GM21723 (cell line): ENCODE results near the gene ZNF592.
"Not testable (repeated sequence)": the region's sequence is repeated elsewhere in the genome, so short reads cannot be mapped to it uniquely, and the experiment has no call there.

Experiments
- ATAC-seq: cut with Tn5 transposase; IDR thresholded peaks from one replicate; pipeline ENCODE4 v1.9.1; 2021; ENCODE audit warnings: mild to moderate bottlenecking, moderate library complexity; ENCODE audit not compliant: unreplicated experiment

Gene ZNF592

GRCh38 chr15:84845631-84846030 is 97.2 kb downstream of the ZNF592 start:
- ATAC-seq, result not testable (repeated sequence)

- ATAC-seq, result no peak
Observed at GRCh38 chr15:84846269-84846668, 97.9 kb downstream of the ZNF592 start.

DNA sequence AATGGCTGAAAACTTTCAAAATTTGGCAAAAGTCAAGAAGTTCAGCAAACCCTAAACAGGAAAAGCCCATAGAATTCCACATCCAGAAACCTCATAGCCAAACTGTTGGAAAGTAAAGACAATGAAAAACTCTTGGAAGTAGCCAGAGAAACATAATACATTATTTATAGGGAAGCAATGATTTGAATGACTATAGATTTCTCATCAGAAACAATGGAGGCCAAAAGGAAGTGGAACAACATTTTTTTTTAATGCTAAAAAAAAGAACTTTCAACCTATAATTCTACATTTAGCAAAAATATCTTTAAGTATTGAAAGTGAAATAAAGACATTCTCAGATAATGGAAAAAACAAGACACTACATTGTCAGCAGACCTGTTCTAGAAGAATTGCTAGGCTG is 99.0 kb downstream of the ZNF592 start:
- ATAC-seq, result no peak

- no peak for ATAC-seq
Observed at GRCh38 chr15:84852212-84852611, 103.8 kb downstream of the ZNF592 start.

- ATAC-seq, result no peak
Observed at GRCh38 chr15:84855136-84855535, 106.7 kb downstream of the ZNF592 start.

GRCh38 chr15:84855765-84856164 is 107.4 kb downstream of the ZNF592 start:
- no peak for ATAC-seq
